ENCODE results near the gene ALKBH8.
"Not testable (repeated sequence)": the region's sequence is repeated elsewhere in the genome, so short reads cannot be mapped to it uniquely, and the experiment has no call there.

GRCh38 chr11:107537155-107537554 is 28.4 kb downstream of the ALKBH8 start:
- not testable (repeated sequence) for TF ChIP-seq POLR2A, CTCF, EP300 (IDR thresholded peaks at IDR 0.05)
